Measurements from ENCODE around the gene KIF6.

The KIF6 gene

DNA sequence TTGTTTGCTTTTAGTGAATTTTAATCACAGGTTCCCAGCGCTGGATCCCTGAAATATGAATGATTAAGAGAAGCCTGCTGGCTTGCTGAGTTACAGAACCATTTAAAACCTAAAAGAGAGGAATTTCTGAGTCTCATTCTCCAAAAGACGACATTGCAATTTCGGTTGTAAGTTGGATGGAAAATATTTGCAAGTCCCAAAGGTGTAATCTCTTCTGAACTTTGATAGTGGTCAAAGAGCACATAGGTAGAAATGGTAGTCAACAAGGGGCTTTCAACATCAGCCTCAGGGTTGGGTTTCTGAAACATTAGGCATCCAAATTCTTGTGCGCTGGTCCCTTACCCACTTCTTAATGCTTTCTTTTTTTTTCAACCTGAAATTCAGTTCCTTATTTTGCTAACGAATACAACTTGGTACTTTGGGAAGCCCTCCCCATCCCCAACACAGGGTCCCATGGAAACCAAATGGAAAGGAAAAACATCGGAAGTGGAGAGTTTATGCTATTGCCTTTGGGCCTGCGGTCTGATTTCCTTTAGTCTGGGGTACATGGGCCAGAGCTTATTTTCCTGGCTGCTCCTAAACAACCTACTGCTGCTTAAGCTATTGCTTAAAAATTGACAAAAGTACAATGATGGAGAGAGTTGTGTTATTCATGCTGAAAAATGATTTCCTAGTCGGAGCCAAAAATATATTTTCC lies 285.7 kb downstream of the KIF6 start:
- DNase-seq: no peak

- no peak for DNase-seq
Observed at GRCh38 chr6:39433630-39434029, 291.6 kb downstream of the KIF6 start.

DNA sequence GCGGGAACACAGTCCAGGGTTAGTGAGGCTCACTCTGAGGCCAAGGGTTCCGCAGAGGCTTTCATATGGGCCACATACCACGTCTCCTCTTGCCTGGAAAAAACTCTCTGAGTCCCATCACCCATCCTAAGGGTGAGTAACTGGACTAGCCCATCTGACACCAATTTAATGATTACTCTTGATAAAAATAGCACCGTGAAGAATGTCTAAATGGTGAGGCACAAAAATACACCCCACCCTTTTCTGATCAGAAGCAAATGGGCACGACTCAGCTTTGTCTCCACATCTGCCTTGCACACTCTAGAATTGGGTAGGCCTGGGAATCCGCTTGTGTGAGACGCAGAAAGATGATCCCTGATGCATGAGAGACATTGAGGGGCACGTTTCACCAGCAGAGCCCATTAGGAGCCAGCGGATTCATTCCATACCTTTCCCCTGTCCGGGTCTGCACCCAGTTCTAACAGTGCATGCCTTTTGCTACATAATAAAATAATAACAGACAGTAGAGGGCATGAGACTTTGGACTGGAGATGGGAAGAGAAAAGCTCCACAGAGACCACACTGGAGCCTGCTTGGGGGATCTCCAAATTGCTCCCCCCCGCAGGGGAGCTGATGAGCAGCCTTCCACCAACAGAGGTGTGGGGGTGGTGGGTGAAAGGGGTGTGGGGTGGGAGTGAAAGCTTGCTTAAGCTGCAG lies 292.7 kb downstream of the KIF6 start:
- DNase-seq: no peak

GRCh38 chr6:39430871-39431523 lies 294.2 kb downstream of the KIF6 start:
- no peak for DNase-seq

GRCh38 chr6:39430446-39430845 lies 294.8 kb downstream of the KIF6 start:
- DNase-seq: no peak

DNA sequence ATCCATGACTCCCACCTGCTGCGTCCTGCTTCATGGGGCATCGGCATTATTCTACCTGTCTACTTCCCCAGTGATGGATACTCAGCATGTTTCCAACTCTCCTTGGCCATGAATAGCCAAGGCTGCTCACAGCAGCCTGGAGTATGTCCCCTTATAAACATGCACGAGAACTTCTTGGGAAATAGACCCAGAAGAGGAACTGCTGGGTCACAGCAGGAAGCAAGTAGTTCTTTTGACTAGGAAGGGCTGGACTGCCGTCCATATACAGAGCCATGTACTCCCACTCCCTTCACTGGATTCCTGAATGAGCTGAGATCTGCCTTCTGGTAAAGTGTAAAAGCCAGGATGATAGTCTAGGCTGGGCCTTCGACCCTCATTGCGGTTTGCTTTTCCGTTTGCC lies 296.4 kb downstream of the KIF6 start:
- no peak for DNase-seq

GRCh38 chr6:39428152-39428551 lies 297.1 kb downstream of the KIF6 start:
- DNase-seq: no peak

- DNase-seq: no peak
Observed at GRCh38 chr6:39426073-39426456, 299.1 kb downstream of the KIF6 start.

DNA sequence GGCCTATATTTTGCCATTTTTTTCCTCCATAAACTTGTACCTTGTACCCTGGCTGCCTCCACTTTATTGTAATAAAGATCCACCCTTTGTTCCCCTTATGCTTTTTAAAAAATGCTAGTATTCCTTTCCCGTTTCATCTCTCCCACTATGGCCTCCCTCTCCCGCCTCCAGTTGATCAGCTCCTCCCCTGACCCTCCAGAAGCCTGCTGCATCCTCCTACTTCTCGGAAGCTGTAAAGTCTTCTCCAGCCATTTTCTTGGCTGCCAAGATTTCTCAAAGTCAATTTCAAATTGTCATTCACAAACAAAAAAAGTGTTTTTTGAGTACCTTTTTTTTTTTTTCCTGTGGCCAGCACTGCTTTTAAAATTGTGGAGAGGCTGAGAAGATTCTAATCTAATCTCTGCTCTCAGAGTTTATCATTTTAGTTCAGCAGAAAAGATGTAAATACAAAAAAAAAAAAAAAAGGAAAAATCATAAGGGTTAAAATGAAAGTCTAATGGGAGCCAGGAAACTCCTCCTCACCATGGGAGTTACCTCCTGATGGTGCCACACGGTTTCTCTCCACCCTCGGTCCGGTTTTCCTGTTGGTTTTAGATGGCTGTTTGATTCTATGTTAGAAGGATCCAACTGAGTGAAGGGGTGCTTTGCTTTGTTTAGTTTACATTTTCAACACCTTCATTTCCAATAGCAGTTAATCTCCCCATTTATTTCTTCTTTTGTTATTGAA lies 299.7 kb downstream of the KIF6 start:
- no peak for DNase-seq

- no peak for DNase-seq
Observed at GRCh38 chr6:39424831-39425230, 300.4 kb downstream of the KIF6 start.

DNA sequence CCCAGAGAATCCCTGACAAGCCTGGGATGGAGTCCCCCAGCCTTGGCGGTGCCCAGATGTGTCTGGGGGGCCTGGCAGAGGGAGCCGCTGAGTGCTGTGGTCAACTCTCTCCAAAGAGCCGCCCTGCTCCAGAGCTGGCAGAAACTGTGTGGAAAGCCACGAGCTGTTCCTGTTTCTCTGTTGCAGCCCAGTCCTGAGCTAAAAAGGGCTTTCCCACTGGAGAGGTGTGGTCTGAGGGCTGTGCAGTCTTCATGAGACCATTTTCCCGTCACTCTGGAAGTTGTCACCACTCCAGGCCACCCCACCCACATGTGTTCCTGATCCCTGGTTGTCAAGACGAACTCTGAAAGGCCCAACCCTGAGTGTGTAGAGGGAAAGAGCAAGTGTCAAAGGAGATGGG lies 303.0 kb downstream of the KIF6 start:
- no peak for DNase-seq

GRCh38 chr6:39421383-39422225 lies 303.6 kb downstream of the KIF6 start:
- no peak for DNase-seq

DNA sequence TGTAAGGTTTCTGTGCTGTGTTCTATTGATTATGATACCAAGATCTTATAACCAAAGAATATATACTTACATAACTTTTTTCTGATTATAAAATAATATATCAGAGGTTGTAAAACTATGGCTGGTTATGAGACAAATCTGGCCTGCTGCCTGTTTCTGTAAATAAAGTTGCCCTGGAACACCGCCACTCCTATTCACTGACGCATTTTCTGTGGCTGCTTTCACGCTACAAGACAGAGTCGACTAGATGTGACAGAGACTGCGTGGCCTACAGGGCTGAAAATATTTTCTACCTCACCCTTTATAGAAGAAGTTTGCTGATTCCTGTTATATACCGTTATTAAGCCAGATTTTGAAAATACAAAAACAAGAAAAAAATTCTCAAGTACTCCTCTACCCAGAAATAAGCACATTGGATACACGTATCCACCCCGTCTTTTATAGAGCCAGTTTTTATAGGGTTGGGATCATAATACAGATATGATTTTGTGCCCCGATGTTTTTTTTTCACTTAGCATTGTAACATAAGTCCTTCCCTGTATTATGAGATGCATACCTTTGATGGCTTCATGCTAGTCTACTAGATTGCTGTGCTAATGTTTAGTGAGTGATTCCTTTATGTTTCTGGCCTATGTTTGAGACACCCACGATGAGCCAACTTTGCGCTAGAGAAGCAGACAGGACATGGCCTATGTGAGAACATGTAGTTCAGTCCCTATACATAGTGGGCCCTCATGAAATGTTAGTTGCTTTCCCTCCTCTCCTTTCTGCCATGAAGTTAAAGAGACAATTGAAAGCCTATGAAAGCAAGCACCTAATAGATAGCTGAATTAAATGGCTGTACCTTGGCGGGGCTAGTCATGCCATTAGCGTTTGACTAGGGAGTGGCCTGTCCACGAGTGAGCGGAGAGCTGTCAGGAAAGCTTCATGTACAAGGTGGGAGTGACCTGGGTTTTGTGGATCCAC lies 304.6 kb downstream of the KIF6 start:
- DNase-seq: no peak

DNA sequence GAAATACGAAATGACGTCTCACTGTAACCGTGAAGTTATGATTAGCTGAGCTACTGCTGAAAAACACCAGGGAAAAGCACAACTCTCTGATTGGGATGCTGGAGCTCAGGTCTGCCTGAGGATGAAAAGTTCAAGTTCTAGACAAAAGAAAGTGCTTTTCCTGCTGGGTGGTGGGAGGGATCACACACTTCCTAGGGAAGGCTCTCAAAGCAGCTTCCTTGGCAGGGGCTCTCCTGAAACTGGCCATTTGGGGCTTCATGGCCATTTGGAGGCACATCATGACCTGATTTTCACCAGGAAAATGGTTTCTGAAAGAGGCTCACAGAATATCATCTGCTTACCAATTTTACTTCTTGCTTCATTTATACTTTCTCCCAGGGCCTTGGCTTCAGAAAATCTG lies 305.6 kb downstream of the KIF6 start:
- DNase-seq: no peak

GRCh38 chr6:39417440-39417839 lies 307.8 kb downstream of the KIF6 start:
- DNase-seq: no peak

DNA sequence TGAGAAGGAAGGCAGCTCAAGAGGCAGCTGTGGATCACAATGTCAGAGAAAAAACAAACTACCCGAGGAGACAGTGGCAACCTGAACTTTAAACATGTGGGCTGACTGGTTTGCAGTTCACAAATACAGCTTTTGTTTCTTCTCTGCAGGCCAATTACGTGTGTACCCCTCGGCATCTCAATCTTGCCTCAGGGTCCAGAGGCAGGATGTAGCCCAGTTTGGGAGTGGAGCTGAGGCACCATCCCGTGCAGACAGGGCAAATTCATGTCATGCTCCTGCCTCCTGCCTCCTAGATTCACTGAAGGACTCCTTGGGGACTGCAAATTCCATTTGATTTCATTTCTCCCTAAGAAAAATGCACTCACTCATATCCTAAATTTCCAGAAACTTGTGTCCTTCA lies 308.5 kb downstream of the KIF6 start:
- DNase-seq: no peak

DNA sequence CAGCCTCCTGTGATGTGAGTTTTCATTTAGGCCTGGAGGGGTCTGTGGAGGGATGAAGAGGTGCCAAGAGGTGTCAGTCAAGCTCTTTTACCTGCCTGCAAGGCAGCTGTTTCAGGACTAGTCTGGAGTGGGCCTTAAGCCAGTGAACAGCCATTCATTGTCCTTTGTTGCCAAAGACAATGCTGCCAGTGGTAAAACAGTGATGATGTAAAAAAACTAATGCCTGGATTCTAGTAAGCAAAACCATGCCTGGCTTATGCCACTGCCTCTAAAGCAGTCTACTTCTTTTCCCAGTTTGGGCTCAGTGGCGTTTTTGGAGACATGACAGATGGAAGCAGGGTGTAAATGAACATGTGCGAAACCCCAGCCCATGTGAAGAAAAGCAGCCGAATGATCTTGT lies 309.2 kb downstream of the KIF6 start:
- DNase-seq: no peak

- DNase-seq: no peak
Observed at GRCh38 chr6:39415482-39415881, 309.7 kb downstream of the KIF6 start.

- no peak for DNase-seq
Observed at GRCh38 chr6:39411465-39411864, 313.7 kb downstream of the KIF6 start.

DNA sequence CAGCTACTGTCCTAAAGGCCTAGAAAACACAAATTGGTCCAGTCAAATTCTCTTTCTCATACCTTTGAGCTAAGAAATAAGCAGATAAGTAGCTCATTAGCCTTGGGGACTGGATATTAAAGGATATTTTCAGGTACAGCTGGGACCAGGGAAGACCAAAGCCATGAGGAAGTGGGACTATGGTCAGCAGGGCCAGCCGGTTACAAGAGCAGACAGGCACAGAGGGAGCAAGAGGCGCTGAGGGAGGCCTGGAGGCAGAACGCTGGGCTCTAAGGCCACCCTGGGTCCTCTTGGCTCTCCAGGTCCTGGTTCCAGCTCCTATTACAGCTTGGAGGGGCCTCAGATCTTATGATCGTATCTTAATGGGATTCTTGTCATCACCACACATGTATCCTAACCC lies 314.2 kb downstream of the KIF6 start:
- DNase-seq: no peak

- DNase-seq: no peak
Observed at GRCh38 chr6:39409889-39410288, 315.3 kb downstream of the KIF6 start.
